GM18868 (cell line): Measurements from ENCODE around the gene SLCO4A1.

Experiments
- ATAC-seq: cut with Tn5 transposase; IDR thresholded peaks from one replicate; pipeline ENCODE4 v1.9.1; 2021; ENCODE audit warnings: mild to moderate bottlenecking, moderate library complexity; ENCODE audit not compliant: unreplicated experiment

Gene SLCO4A1

GRCh38 chr20:62710221-62710885 lies 68.0 kb downstream of the SLCO4A1 start:
- ATAC-seq, result no peak

- ATAC-seq, result no peak
Observed at GRCh38 chr20:62710886-62711702, 68.8 kb downstream of the SLCO4A1 start.

GRCh38 chr20:62711703-62712101 lies 69.4 kb downstream of the SLCO4A1 start:
- ATAC-seq, result no peak

- ATAC-seq, result no peak
Observed at GRCh38 chr20:62712606-62713005, 70.3 kb downstream of the SLCO4A1 start.

- ATAC-seq, result no peak
Observed at GRCh38 chr20:62714006-62714405, 71.7 kb downstream of the SLCO4A1 start.

GRCh38 chr20:62714799-62715198 lies 72.5 kb downstream of the SLCO4A1 start:
- no peak for ATAC-seq

- ATAC-seq, result no peak
Observed at GRCh38 chr20:62715201-62715600, 72.9 kb downstream of the SLCO4A1 start.

GRCh38 chr20:62716198-62716940 lies 74.1 kb downstream of the SLCO4A1 start:
- no peak for ATAC-seq

GRCh38 chr20:62716941-62717310 lies 74.6 kb downstream of the SLCO4A1 start:
- no peak for ATAC-seq

- ATAC-seq, result no peak
Observed at GRCh38 chr20:62717933-62718332, 75.6 kb downstream of the SLCO4A1 start.

- ATAC-seq, result no peak
Observed at GRCh38 chr20:62718546-62718945, 76.2 kb downstream of the SLCO4A1 start.

GRCh38 chr20:62719250-62719935 lies 77.1 kb downstream of the SLCO4A1 start:
- no peak for ATAC-seq
